IMR-90 (cell line): ENCODE measurements around the gene RPL18. TPM values are rescaled to one million over a fixed set of nuclear protein-coding genes. Genes with fewer than 3 reads are reported as not detected.

Experiments used
- ATAC-seq: fragments of 200-7000 bp; cut with Tn5 transposase; 2 replicates; pipeline ENCODE4 v1.9.1; 2020; ENCODE audit warnings: low read depth, mild to moderate bottlenecking, moderate library complexity
- BruUV-seq: library from RNA; stranded (reverse); fragments of 400-500 nt; replicated peaks from 2 replicates; lab custom pipeline; 2021; lab: Mats Ljungman, UMichigan
- CTCF ChIA-PET: fragments of 300-600 bp; formaldehyde crosslinking; extraction: SDS; loops from one replicate; lab custom pipeline; 2021; ENCODE audit warnings: antibody characterized with exemption; lab: Yijun Ruan, JAX
- POLR2A ChIA-PET: fragments of 300-600 bp; sonication (Branson Sonifier 250); formaldehyde crosslinking; loops from one replicate; lab custom pipeline; 2022; ENCODE audit warnings: antibody characterized with exemption; ENCODE audit not compliant: unreplicated experiment; lab: Charles Lee
- DNase-seq: peaks from one replicate; pipeline ENCODE4 v3.0.0; 2013
- H2AFZ ChIP-seq: replicated peaks from 2 replicates; pipeline ENCODE3; 2013; ENCODE audit warnings: low read length, mild to moderate bottlenecking; ENCODE audit not compliant: poor library complexity
- H2AK5ac ChIP-seq: 2 replicates; pipeline ENCODE4 v1.6.1; 2013; ENCODE audit warnings: low read depth, low read length, inconsistent platforms
- H2AK9ac ChIP-seq: replicated peaks from 2 replicates; pipeline ENCODE3; 2013; ENCODE audit warnings: mild to moderate bottlenecking, low read depth, low read length, moderate library complexity; ENCODE audit not compliant: poor library complexity
- H2BK120ac ChIP-seq: 2 replicates; pipeline ENCODE4 v1.6.1; 2013; ENCODE audit warnings: low read depth, low read length, inconsistent platforms
- H2BK15ac ChIP-seq: 3 replicates; pipeline ENCODE4 v1.6.1; 2013; ENCODE audit warnings: low read depth, low read length, inconsistent platforms
- H2BK20ac ChIP-seq: 2 replicates; pipeline ENCODE4 v1.6.1; 2013; ENCODE audit warnings: low read depth, mild to moderate bottlenecking, inconsistent platforms, low read length, moderate library complexity
- H2BK5ac ChIP-seq: 2 replicates; pipeline ENCODE4 v1.6.1; 2013; ENCODE audit warnings: mild to moderate bottlenecking, low read depth, low read length, inconsistent platforms; ENCODE audit not compliant: poor library complexity, severe bottlenecking
- H3K14ac ChIP-seq: replicated peaks from 2 replicates; pipeline ENCODE4 v1.6.1; 2013; ENCODE audit warnings: low read depth, low read length, inconsistent platforms
- H3K18ac ChIP-seq: 2 replicates; pipeline ENCODE4 v1.6.1; 2013; ENCODE audit warnings: low read depth, low read length, control low read depth
- H3K23ac ChIP-seq: 2 replicates; pipeline ENCODE4 v1.6.1; 2013; ENCODE audit warnings: low read depth, low read length, inconsistent platforms
- H3K27ac ChIP-seq: 2 replicates; pipeline ENCODE4 v1.5.1; 2013; ENCODE audit warnings: mild to moderate bottlenecking, control low read depth, low read length; ENCODE audit not compliant: insufficient read depth
- H3K27me3 ChIP-seq: 2 replicates; pipeline ENCODE4 v1.6.1; 2013; ENCODE audit warnings: low read length; ENCODE audit not compliant: control insufficient read depth, insufficient read depth
- H3K36me3 ChIP-seq: 2 replicates; pipeline ENCODE4 v1.6.1; 2013; ENCODE audit warnings: low read length, mixed read lengths; ENCODE audit not compliant: control insufficient read depth, insufficient read depth
- H3K4ac ChIP-seq: 2 replicates; pipeline ENCODE4 v1.6.1; 2013; ENCODE audit warnings: low read depth, low read length, inconsistent platforms
- H3K4me1 ChIP-seq: 2 replicates; pipeline ENCODE4 v1.6.1; 2013; ENCODE audit warnings: low read length, mixed read lengths; ENCODE audit not compliant: control insufficient read depth, insufficient read depth
- H3K4me2 ChIP-seq: 2 replicates; pipeline ENCODE4 v1.6.1; 2013; ENCODE audit warnings: low read depth, mild to moderate bottlenecking, control low read depth, low read length, moderate library complexity
- H3K4me3 ChIP-seq: 2 replicates; pipeline ENCODE4 v1.5.1; 2013; ENCODE audit warnings: low read depth, mild to moderate bottlenecking, control low read depth, low read length, moderate library complexity; ENCODE audit not compliant: insufficient read depth
- H3K56ac ChIP-seq: 2 replicates; pipeline ENCODE4 v1.6.1; 2013; ENCODE audit warnings: low read length, inconsistent platforms; ENCODE audit not compliant: insufficient read depth; ENCODE audit errors: extremely low read depth
- H3K79me1 ChIP-seq, 2 experiments: 2 replicates each; pipeline ENCODE4 v1.6.1; 2013; ENCODE audit warnings: low read length in 2 of 2, inconsistent platforms in 1 of 2, low read depth in 1 of 2
- H3K9ac ChIP-seq: 2 replicates; pipeline ENCODE4 v1.6.1; 2013; ENCODE audit warnings: low read depth, low read length, control low read depth
- H3K9me1 ChIP-seq: 2 replicates; pipeline ENCODE4 v1.6.1; 2013; ENCODE audit warnings: low read length, inconsistent platforms; ENCODE audit not compliant: insufficient read depth
- H3K9me3 ChIP-seq: 2 replicates; pipeline ENCODE4 v1.6.1; 2013; ENCODE audit warnings: low read length; ENCODE audit not compliant: control insufficient read depth, insufficient read depth
- H4K20me1 ChIP-seq: 2 replicates; pipeline ENCODE4 v1.6.1; 2013; ENCODE audit warnings: low read length, inconsistent platforms; ENCODE audit not compliant: insufficient read depth
- H4K5ac ChIP-seq: 2 replicates; pipeline ENCODE4 v1.6.1; 2013; ENCODE audit warnings: mild to moderate bottlenecking, low read depth, low read length, control low read depth
- H4K8ac ChIP-seq, 2 experiments: 2 replicates each; pipeline ENCODE4 v1.6.1; 2013; ENCODE audit warnings: low read depth in 2 of 2, low read length in 2 of 2, control low read depth in 1 of 2, inconsistent platforms in 1 of 2
- H4K91ac ChIP-seq: 2 replicates; pipeline ENCODE4 v1.6.1; 2013; ENCODE audit warnings: low read depth, low read length, inconsistent platforms; ENCODE audit not compliant: insufficient read depth
- MXI1 ChIP-seq: IDR thresholded peaks from 2 replicates; pipeline ENCODE4 v1.6.1; 2012; ENCODE audit warnings: low read depth, mild to moderate bottlenecking, low read length, moderate library complexity, borderline replicate concordance
- NFE2L2 ChIP-seq: fragments of 150-350 bp; IDR thresholded peaks from 2 replicates; pipeline ENCODE4 v1.6.1; 2016; ENCODE audit warnings: low read depth, mild to moderate bottlenecking, low read length
- POLR2A ChIP-seq: IDR thresholded peaks from 2 replicates; pipeline ENCODE4 v1.6.1; 2012; ENCODE audit warnings: mild to moderate bottlenecking, low read depth, low read length
- SMC3 ChIP-seq: fragments of 150-350 bp; IDR thresholded peaks from 2 replicates; pipeline ENCODE4 v1.6.1; 2016; ENCODE audit warnings: low read depth, mild to moderate bottlenecking, antibody characterized with exemption, low read length, moderate library complexity
- USF2 ChIP-seq: fragments of 150-350 bp; IDR thresholded peaks from 2 replicates; pipeline ENCODE4 v1.6.1; 2017; ENCODE audit warnings: mild to moderate bottlenecking, antibody characterized with exemption, low read length, low read depth
- WGBS, 2 experiments: methylation state at CpG; one replicate each; pipeline versions ENCODE4 v1.1.5 to v1.1.7; 2013; ENCODE audit warnings: missing lambda C conversion rate in 2 of 2; ENCODE audit not compliant: insufficient read length in 1 of 2; ENCODE audit errors: extremely low coverage in 2 of 2; 5-methylcytosine and 5-hydroxymethylcytosine counted together
- dilution Hi-C: fragments of 300-500 bp; cut with HindIII; formaldehyde crosslinking; loops from one replicate; pipeline ENCODE4 v1.14.3; 2018; ENCODE audit warnings: low sequenced_read_pairs; ENCODE audit not compliant: unreplicated experiment
- in situ Hi-C: fragments of 300-500 bp; cut with MboI; formaldehyde crosslinking; loops from 3 replicates; pipeline ENCODE4 v1.14.3; 2019; ENCODE audit warnings: low sequenced_read_pairs, inconsistent platforms, mixed read lengths
- intact Hi-C: fragments of 100-400 bp; cut with micrococcal nuclease; formaldehyde crosslinking; loops from 2 replicates; pipeline ENCODE4 v1.10.0; 2022
- polyA plus RNA-seq, 3 experiments: library from polyadenylated mRNA; depleted of rRNA; stranded (reverse); fragments of >200 nt; gene quantifications; 2 replicates each; pipeline ENCODE4 v1.2.3, GENCODE V29; 2012; ENCODE audit warnings: low replicate concordance in 1 of 3
- total RNA-seq: library from RNA; depleted of rRNA; stranded (reverse); fragments of >200 nt; gene quantifications from 2 replicates; pipeline ENCODE4 v1.2.3, GENCODE V29; 2012

Gene RPL18
- total and polyA plus RNA-seq, 2 of the 4 experiments (the other 2 are of a cell fraction), result 1,909 to 2,254 TPM

GRCh38 chr19:48617146-48617937, 1.6 kb downstream of the RPL18 start:
- peak overlapping the region; percentile 82 for H3K4me3 ChIP-seq
- no TSS peak for BruUV-seq
- no peak overlapping the region for H3K27ac ChIP-seq
- no peak overlapping the region for H3K4ac ChIP-seq
- no peak overlapping the region for H4K5ac ChIP-seq
- H2AK9ac ChIP-seq, result no peak overlapping the region
- H2AK5ac ChIP-seq, result no peak overlapping the region; the same call in 1 of the 2 replicates
- POLR2A ChIA-PET, result no interaction called here
- H3K23ac ChIP-seq, result peak overlapping the region; percentile 88; the same call in 1 of the 2 replicates
- H3K14ac ChIP-seq, result 0 out of 2 replicates have a peak overlapping the region, but pooled peaks have one; percentile 95
- H3K9me1 ChIP-seq, result peaks cover 4% of the 10 kb centered on the region
- H2AFZ ChIP-seq, result no peak overlapping the region
- ATAC-seq, result no peak
- no peak for TF ChIP-seq SMC3
- TF ChIP-seq NFE2L2, result no peak
- no peak for TF ChIP-seq USF2
- TF ChIP-seq POLR2A, result no peak
- TF ChIP-seq MXI1, result no peak
- CTCF ChIA-PET, result interaction anchor here (1.3 kb wide), 1 partner anchor 129 kb away, joined by 5 read pairs; no protein-coding TSS in a partner anchor
- no peak for DNase-seq
- H4K20me1 ChIP-seq, result peaks cover 53% of the 10 kb centered on the region
- peak overlapping the region; percentile 99 for H3K9ac ChIP-seq
- no peak overlapping the region for H4K8ac ChIP-seq
- peak overlapping the region; percentile 97 for H3K4me2 ChIP-seq
- H4K91ac ChIP-seq, result no peak overlapping the region
- H3K56ac ChIP-seq, result no peak overlapping the region
- in situ Hi-C loops (no loop called here), intact Hi-C loops (no loop called here), dilution Hi-C loops (no loop called here)
- peaks cover 16 to 49% of the 10 kb centered on the region in 2 experiments; a peak in 3 of 4 replicates for H3K79me1 ChIP-seq
- 10% methylated on average over 2 of the region's 18 CpGs; no CpG with 5 or more reads in 1 of the 2 experiments for WGBS, 2 experiments
- H3K9me3 ChIP-seq, result no peaks in the 10 kb centered on the region
- no peak overlapping the region for H2BK120ac ChIP-seq
- peaks cover 9% of the 10 kb centered on the region for H3K4me1 ChIP-seq
- peaks cover 28% of the 10 kb centered on the region for H3K36me3 ChIP-seq
- H3K18ac ChIP-seq, result no peak overlapping the region
- no peaks in the 10 kb centered on the region for H3K27me3 ChIP-seq
- H2BK5ac ChIP-seq, result no peak overlapping the region
- no peak overlapping the region for H2BK20ac ChIP-seq
- H2BK15ac ChIP-seq, result no peak overlapping the region
